ENCODE results near the gene BMP10. TPM values are rescaled to one million over a fixed set of nuclear protein-coding genes. Genes with fewer than 3 reads are reported as not detected.
"Not testable (repeated sequence)": the region's sequence is repeated elsewhere in the genome, so short reads cannot be mapped to it uniquely, and the experiment has no call there.

The BMP10 gene
- total RNA-seq, 2 donors from 2014 or later = 0.65 TPM; not detected in 1

- no peak for DNase-seq (ENCODE audit: low spot score)
- intact Hi-C loops (cut with DNase I) = loop anchor here in 1 of 2 donors (10.0 kb wide), 1 partner anchor 406 kb away; no protein-coding TSS in a partner anchor
Measured at GRCh38 chr2:68901199-68901514, 30.0 kb upstream of the BMP10 start.

- DNase-seq (ENCODE audit: low spot score) = no peak
- intact Hi-C loops (cut with DNase I) = loop anchor here in 1 of 2 donors (10.0 kb wide), 1 partner anchor 406 kb away; no protein-coding TSS in a partner anchor
Measured at GRCh38 chr2:68900496-68901198, 29.4 kb upstream of the BMP10 start.

- intact Hi-C loops (cut with DNase I); DNase-seq (ENCODE audit: low spot score): not testable (repeated sequence)
Measured at GRCh38 chr2:68895981-68896380, 24.8 kb upstream of the BMP10 start.

DNA sequence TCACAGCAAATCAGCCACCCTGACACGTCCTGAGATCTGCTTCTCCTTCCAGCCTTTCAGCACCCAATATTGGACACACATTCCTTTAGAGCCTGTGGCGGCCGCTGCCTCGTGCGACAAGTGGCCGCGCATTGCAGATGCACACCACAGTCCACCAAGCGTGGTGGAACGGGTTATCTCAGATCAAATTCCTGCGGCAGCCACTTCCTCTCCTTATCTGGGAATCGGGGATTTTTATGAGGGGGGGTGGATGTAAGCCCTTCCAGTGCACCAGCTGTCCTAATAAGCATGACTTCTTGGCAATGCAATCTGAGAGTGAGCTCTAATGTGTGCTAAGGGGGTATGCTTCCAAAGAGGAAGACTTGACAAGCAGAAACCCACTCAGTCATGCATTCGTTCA lies 18.3 kb upstream of the BMP10 start:
- intact Hi-C loops (cut with DNase I) = no loop called here
- no peak for DNase-seq (ENCODE audit: low spot score)

DNA sequence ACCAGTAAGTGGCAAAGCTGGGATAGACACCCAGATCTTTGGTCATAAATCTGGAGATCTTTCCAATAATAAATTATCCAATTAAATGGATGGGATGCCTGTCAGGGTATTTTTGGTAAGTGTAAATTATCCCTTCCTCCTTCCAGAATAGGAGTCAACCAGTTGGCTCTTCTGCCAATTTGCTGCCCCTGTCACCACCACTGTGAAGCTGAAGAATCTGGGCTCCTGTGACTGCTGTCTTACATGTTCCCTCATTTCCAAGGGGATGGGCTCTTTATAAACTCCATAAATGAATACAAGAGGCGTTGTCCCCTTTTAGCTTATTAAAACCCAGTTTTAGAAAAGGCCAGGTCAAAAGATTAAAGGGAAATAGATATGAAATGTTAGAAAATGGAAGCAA lies 17.8 kb upstream of the BMP10 start:
- intact Hi-C loops (cut with DNase I) = no loop called here
- no peak for DNase-seq (ENCODE audit: low spot score)

GRCh38 chr2:68888038-68888704 lies 17.0 kb upstream of the BMP10 start:
- no peak for DNase-seq (ENCODE audit: low spot score)

DNA sequence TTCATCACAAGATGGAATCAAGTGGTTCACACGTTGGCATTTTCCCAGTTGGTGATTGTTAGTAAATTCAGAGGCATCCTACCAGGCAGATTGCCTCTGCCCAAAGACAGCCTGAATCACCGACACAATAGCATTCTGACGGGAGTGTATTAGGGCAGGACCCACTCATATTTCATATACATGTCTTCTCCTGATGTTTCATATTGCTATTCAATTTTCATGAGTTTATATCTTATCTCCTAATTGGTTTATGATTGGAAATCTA lies 14.5 kb upstream of the BMP10 start:
- intact Hi-C loops (cut with DNase I) = no loop called here

More at GRCh38 chr2:68888038-68888704, 17.0 kb upstream of the BMP10 start:
- intact Hi-C loops (cut with DNase I) = no loop called here

GRCh38 chr2:68885074-68885810 lies 14.0 kb upstream of the BMP10 start:
- no peak for DNase-seq (ENCODE audit: low spot score)
- intact Hi-C loops (cut with DNase I) = no loop called here

More for the DNA sequence above, 14.5 kb upstream of the BMP10 start:
- no peak for DNase-seq (ENCODE audit: low spot score)

DNA sequence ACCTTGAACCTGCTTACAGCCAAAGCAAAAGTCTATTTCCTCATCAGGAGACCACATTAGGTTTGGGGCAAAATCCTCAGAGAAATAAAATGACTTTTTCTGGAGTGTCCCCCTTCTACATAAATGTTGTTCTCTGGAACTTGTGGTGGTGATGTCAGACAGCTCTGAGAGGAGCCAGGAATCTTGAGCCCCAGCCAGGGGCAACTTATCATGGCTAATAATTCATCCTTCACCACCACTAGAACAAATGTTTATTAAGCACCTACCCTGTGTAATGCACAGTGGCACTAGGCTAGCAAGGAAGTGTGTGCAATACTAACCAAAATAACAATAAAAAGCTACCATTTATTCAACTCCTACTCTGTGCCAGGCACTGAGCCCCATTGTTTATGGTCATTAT lies 9.0 kb upstream of the BMP10 start:
- intact Hi-C loops (cut with DNase I) = no loop called here
- DNase-seq (ENCODE audit: low spot score) = no peak

GRCh38 chr2:68879296-68879695 lies 8.1 kb upstream of the BMP10 start:
- intact Hi-C loops (cut with DNase I) = no loop called here

DNA sequence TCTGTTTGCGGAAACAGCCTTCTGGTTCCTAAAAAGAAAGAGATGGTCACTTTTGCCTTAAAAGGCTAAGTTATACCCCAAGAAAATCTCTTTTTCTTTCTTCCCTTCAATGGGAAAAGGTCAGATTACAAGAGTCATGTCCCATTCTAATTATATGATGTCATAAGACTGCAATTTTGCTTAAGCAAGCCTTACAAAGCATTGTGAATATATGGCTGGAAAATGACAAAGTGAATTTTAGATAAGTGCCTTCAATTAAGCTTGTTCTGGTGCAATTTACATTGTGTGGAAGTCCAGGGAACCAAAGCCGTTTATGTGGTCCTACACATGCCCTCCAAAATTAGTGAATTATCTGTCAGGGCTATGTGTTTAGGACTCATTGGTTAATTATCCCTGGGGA lies 7.6 kb upstream of the BMP10 start:
- intact Hi-C loops (cut with DNase I) = no loop called here
- DNase-seq (ENCODE audit: low spot score) = no peak

More at GRCh38 chr2:68879296-68879695, 8.1 kb upstream of the BMP10 start:
- no peak for DNase-seq (ENCODE audit: low spot score)

- no peak for DNase-seq (ENCODE audit: low spot score)
- intact Hi-C loops (cut with DNase I) = no loop called here
Measured at GRCh38 chr2:68878071-68878711, 7.0 kb upstream of the BMP10 start.

GRCh38 chr2:68877079-68877772 lies 6.0 kb upstream of the BMP10 start:
- no peak for DNase-seq (ENCODE audit: low spot score)
- intact Hi-C loops (cut with DNase I) = no loop called here

DNA sequence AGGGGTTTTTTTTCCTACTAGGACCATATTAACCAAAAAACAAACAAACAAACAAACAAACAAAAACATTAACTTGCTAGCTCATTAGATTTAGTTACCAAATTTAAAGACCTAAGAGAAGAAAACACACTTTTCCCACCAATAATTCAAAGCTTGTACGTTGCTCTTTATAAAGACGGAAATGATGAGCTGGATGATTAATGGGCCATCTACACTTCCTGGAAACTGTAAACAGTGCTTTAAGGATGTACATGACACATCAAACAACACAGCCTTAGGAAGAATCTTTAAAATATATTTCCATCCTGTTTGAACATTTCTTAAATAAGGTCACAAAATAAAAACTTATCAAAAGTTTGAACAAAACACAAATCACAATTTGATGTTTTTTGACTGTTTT lies 982 bp downstream of the BMP10 start:
- intact Hi-C loops (cut with DNase I) = no loop called here
- no peak for DNase-seq (ENCODE audit: low spot score)

DNA sequence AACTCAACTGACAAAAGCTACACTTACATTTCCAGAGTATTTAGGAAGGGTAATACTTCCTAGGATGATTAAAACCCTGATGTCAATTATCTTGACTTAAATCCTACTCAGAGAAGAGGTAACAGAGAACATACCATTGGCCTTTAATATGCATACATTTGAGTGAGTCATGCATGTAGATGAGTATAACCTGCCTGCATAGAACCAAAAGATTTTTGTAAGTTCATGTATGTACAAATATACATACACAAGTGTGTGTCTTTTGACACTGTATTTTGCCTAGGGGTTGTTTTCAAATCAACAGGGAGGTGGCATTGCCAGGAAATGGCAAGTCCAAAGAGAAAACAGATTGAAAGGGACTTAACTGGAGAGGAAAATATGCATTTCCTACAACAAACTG lies 6.1 kb downstream of the BMP10 start:
- DNase-seq (ENCODE audit: low spot score) = no peak
- intact Hi-C loops (cut with DNase I) = no loop called here

- intact Hi-C loops (cut with DNase I) = no loop called here
Measured at GRCh38 chr2:68863996-68864395, 7.2 kb downstream of the BMP10 start.

DNA sequence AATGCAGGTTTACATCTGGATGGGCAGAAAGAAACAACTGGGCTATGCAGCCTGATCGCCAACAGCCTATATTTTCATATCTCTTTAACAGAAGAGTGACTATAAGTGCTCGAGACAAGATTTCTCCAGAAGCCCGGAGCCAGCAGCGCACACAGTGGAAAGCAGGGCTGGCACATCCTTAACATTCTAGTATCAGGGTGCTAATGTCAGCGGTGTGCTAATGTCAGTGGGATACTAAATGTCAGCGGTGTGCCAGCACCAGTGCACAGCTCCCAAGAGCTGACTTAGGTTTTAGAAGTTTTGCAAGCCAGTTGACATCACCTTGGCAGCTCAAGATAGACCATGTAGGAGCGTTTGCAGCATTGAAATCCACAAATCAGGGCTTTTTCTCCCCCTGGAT lies 8.3 kb downstream of the BMP10 start:
- intact Hi-C loops (cut with DNase I) = no loop called here
- DNase-seq (ENCODE audit: low spot score) = no peak

More at GRCh38 chr2:68863996-68864395, 7.2 kb downstream of the BMP10 start:
- no peak for DNase-seq (ENCODE audit: low spot score)

GRCh38 chr2:68861330-68861729 lies 9.9 kb downstream of the BMP10 start:
- DNase-seq (ENCODE audit: low spot score) = no peak
- intact Hi-C loops (cut with DNase I) = no loop called here

DNA sequence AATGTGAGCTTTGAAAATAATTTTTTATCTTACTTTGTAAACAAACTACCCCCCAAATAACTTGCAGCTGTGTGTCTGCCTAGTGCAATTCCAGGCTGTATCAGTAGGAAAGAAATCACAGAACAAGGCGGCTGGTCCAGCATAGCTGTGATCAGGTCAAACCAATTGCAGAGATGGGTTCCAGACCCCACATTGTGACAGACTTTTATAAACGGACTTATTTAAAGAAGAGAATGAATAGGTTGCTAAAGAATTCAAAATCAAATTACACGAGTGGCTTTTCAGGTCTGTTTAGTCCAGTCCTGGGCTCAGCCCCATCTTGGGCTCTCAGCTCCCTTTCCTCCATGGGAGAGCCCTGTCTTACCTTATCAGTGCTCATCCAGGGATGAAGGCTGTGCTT lies 11.1 kb downstream of the BMP10 start:
- no peak for DNase-seq (ENCODE audit: low spot score)
- intact Hi-C loops (cut with DNase I) = no loop called here

All from posterior vena cava (tissue), 2 donors.